Loucy (cell line): ENCODE measurements around the gene KANSL1.

Experiments used
- H2AFZ ChIP-seq: fragments of 200-600 bp; sonication (generic); 2 replicates; pipeline ENCODE4 v1.6.0; 2016; ENCODE audit warnings: antibody characterized with exemption, mild to moderate bottlenecking, low read length, moderate library complexity
- H3F3A ChIP-seq: fragments of 200-600 bp; 2 replicates; pipeline ENCODE4 v1.6.0; 2016; ENCODE audit warnings: antibody characterized with exemption, low read depth, mild to moderate bottlenecking
- H3K27me3 ChIP-seq: fragments of 200-600 bp; sonication (generic); 2 replicates; pipeline ENCODE4 v1.6.1; 2014; ENCODE audit warnings: low read length, mild to moderate bottlenecking; ENCODE audit not compliant: insufficient read depth, poor library complexity, severe bottlenecking
- H3K36me3 ChIP-seq: fragments of 200-600 bp; sonication (generic); 2 replicates; pipeline ENCODE4 v1.6.1; 2016; ENCODE audit warnings: low read length; ENCODE audit not compliant: insufficient read depth
- H3K4me1 ChIP-seq: fragments of 200-600 bp; sonication (generic); 2 replicates; pipeline ENCODE4 v1.5.1; 2014; ENCODE audit warnings: low read length, mild to moderate bottlenecking; ENCODE audit not compliant: insufficient read depth, poor library complexity, severe bottlenecking
- H3K4me2 ChIP-seq: fragments of 200-600 bp; sonication (generic); 2 replicates; pipeline ENCODE4 v1.6.0; 2014; ENCODE audit warnings: antibody characterized with exemption, low read length, low read depth, mild to moderate bottlenecking; ENCODE audit not compliant: poor library complexity, severe bottlenecking
- H3K4me3 ChIP-seq: fragments of 200-600 bp; sonication (generic); 2 replicates; pipeline ENCODE4 v1.5.1; 2014; ENCODE audit warnings: low read length, mild to moderate bottlenecking, mixed read lengths; ENCODE audit not compliant: poor library complexity, severe bottlenecking
- H3K79me2 ChIP-seq: fragments of 200-600 bp; sonication (generic); 2 replicates; pipeline ENCODE4 v1.6.1; 2014; ENCODE audit warnings: low read length; ENCODE audit not compliant: insufficient read depth
- H3K9ac ChIP-seq: fragments of 200-600 bp; sonication (generic); 2 replicates; pipeline ENCODE4 v1.6.0; 2014; ENCODE audit warnings: mild to moderate bottlenecking, low read depth, low read length, moderate library complexity; ENCODE audit not compliant: poor library complexity, severe bottlenecking
- H3K9me2 ChIP-seq: fragments of 200-600 bp; sonication (generic); replicated peaks from 2 replicates; pipeline ENCODE4 v1.6.1; 2016; ENCODE audit warnings: low read depth, low read length, mixed read lengths
- H3K9me3 ChIP-seq: fragments of 200-600 bp; sonication (generic); 2 replicates; pipeline ENCODE4 v1.6.1; 2014; ENCODE audit warnings: mild to moderate bottlenecking, antibody characterized with exemption, low read length, low read depth; ENCODE audit not compliant: insufficient read depth
- H4K20me1 ChIP-seq: fragments of 200-600 bp; sonication (generic); 2 replicates; pipeline ENCODE4 v1.6.0; 2014; ENCODE audit warnings: antibody characterized with exemption, low read length, mild to moderate bottlenecking; ENCODE audit not compliant: insufficient read depth, poor library complexity, severe bottlenecking
- CTCF ChIP-seq: fragments of 200-600 bp; sonication (generic); conservative IDR thresholded peaks from 2 replicates; pipeline ENCODE4 v1.5.1; 2014; ENCODE audit warnings: mild to moderate bottlenecking, antibody characterized with exemption, low read length
- EZH2phosphoT487 ChIP-seq: fragments of 200-600 bp; IDR thresholded peaks from 2 replicates; pipeline ENCODE4 v1.6.1; 2018; ENCODE audit warnings: antibody characterized with exemption, mild to moderate bottlenecking, moderate library complexity, borderline replicate concordance

The KANSL1 gene

GRCh38 chr17:45998987-45999899, 194.0 kb downstream of the KANSL1 start, which contains the start of gene STH:
TSS of gene STH (plus strand) at chr17:45999250. CDS start at chr17:45999280, 30 bp downstream.
- Histone ChIP-seq H3K79me2 (no peaks in the 10 kb centered on the region), H3K4me1 (no peaks in the 10 kb centered on the region), H3K9me2 (no peaks in the 10 kb centered on the region), H3K9ac (no peak within 1 kb of the TSS), H3K36me3 (no peaks in the 10 kb centered on the region), H4K20me1 (no peaks in the 10 kb centered on the region), H3K4me3 (no peak within 1 kb of the TSS), H3K4me2 (no peak within 1 kb of the TSS), H3F3A (no peaks in the 10 kb centered on the region), H3K27me3 (no peaks in the 10 kb centered on the region), H3K9me3 (no peaks in the 10 kb centered on the region), H2AFZ (no peak within 1 kb of the TSS)
- TF ChIP-seq EZH2phosphoT487, result no peak

- Histone ChIP-seq H3K36me3 (no peaks in the 10 kb centered on the region), H3F3A (no peaks in the 10 kb centered on the region), H3K4me1 (no peaks in the 10 kb centered on the region), H3K79me2 (no peaks in the 10 kb centered on the region), H3K4me2 (no peak overlapping the region), H3K9me3 (no peaks in the 10 kb centered on the region), H3K9me2 (no peaks in the 10 kb centered on the region), H3K9ac (no peak overlapping the region), H2AFZ (no peak overlapping the region), H3K4me3 (no peak overlapping the region), H3K27me3 (no peaks in the 10 kb centered on the region), H4K20me1 (no peaks in the 10 kb centered on the region)
- no peak for TF ChIP-seq EZH2phosphoT487
- TF ChIP-seq CTCF, result no peak
Measured at GRCh38 chr17:45997624-45998023, 195.6 kb downstream of the KANSL1 start.

GRCh38 chr17:45997166-45997565, 196.1 kb downstream of the KANSL1 start:
- Histone ChIP-seq H2AFZ (no peak overlapping the region), H3K9me2 (no peaks in the 10 kb centered on the region), H3K4me1 (no peaks in the 10 kb centered on the region), H4K20me1 (no peaks in the 10 kb centered on the region), H3K9me3 (no peaks in the 10 kb centered on the region), H3K4me3 (no peak overlapping the region), H3F3A (no peaks in the 10 kb centered on the region), H3K79me2 (no peaks in the 10 kb centered on the region), H3K4me2 (no peak overlapping the region), H3K9ac (no peak overlapping the region), H3K36me3 (no peaks in the 10 kb centered on the region), H3K27me3 (no peaks in the 10 kb centered on the region)
- no peak for TF ChIP-seq EZH2phosphoT487
- no peak for TF ChIP-seq CTCF
